Measurements from ENCODE around the gene MXI1.

The MXI1 gene

GRCh38 chr10:110267276-110267675 is 59.9 kb downstream of the MXI1 start:
- Histone ChIP-seq H3K27me3 (ENCODE audit: control insufficient read depth, low read length) (no peaks in the 10 kb centered on the region), H3K4me2 (ENCODE audit: low read length) (no peak overlapping the region), H3F3A (ENCODE audit: control insufficient read depth, insufficient read depth) (no peaks in the 10 kb centered on the region), H4K20me1 (ENCODE audit: control insufficient read depth, insufficient read depth, low read depth, low read length) (no peaks in the 10 kb centered on the region), H3K4me3 (ENCODE audit: low read length) (no peak overlapping the region), H3K79me2 (ENCODE audit: control insufficient read depth, low read length) (no peaks in the 10 kb centered on the region), H3K9me2 (replicated peaks; ENCODE audit: control insufficient read depth, low read length) (no peaks in the 10 kb centered on the region), H3K4me1 (ENCODE audit: control insufficient read depth, low read length) (peaks cover 9% of the 10 kb centered on the region), H3K27ac (ENCODE audit: low read depth, low read length) (no peak overlapping the region), H3K36me3 (ENCODE audit: control insufficient read depth, low read length) (no peaks in the 10 kb centered on the region), H3K9me3 (ENCODE audit: control insufficient read depth, insufficient read depth, low read length) (no peaks in the 10 kb centered on the region)
- TF ChIP-seq CTCF (IDR thresholded peaks at IDR 0.05; ENCODE audit: low read depth, low read length, poor library complexity, severe bottlenecking) (no peak), EZH2phosphoT487 (IDR thresholded peaks at IDR 0.05; ENCODE audit: borderline replicate concordance, low read length) (no peak)

GRCh38 chr10:110268442-110268841 is 61.0 kb downstream of the MXI1 start:
- H3K27ac ChIP-seq (ENCODE audit: low read depth, low read length), result no peak overlapping the region
- H3K4me2 ChIP-seq (ENCODE audit: low read length), result no peak overlapping the region

GRCh38 chr10:110268971-110269370 is 61.6 kb downstream of the MXI1 start:
- Histone ChIP-seq H3F3A (ENCODE audit: control insufficient read depth, insufficient read depth) (no peaks in the 10 kb centered on the region), H3K9me2 (replicated peaks; ENCODE audit: control insufficient read depth, low read length) (no peaks in the 10 kb centered on the region), H3K4me2 (ENCODE audit: low read length) (no peak overlapping the region), H3K27me3 (ENCODE audit: control insufficient read depth, low read length) (no peaks in the 10 kb centered on the region), H3K9me3 (ENCODE audit: control insufficient read depth, insufficient read depth, low read length) (no peaks in the 10 kb centered on the region), H3K4me3 (ENCODE audit: low read length) (no peak overlapping the region), H3K27ac (ENCODE audit: low read depth, low read length) (no peak overlapping the region), H4K20me1 (ENCODE audit: control insufficient read depth, insufficient read depth, low read depth, low read length) (no peaks in the 10 kb centered on the region), H3K79me2 (ENCODE audit: control insufficient read depth, low read length) (no peaks in the 10 kb centered on the region), H3K4me1 (ENCODE audit: control insufficient read depth, low read length) (peaks cover 9% of the 10 kb centered on the region), H3K36me3 (ENCODE audit: control insufficient read depth, low read length) (no peaks in the 10 kb centered on the region)
- TF ChIP-seq CTCF (IDR thresholded peaks at IDR 0.05; ENCODE audit: low read depth, low read length, poor library complexity, severe bottlenecking), result no peak

More at GRCh38 chr10:110268442-110268841, 61.0 kb downstream of the MXI1 start:
- Histone ChIP-seq H3K27me3 (ENCODE audit: control insufficient read depth, low read length) (no peaks in the 10 kb centered on the region), H4K20me1 (ENCODE audit: control insufficient read depth, insufficient read depth, low read depth, low read length) (no peaks in the 10 kb centered on the region), H3F3A (ENCODE audit: control insufficient read depth, insufficient read depth) (no peaks in the 10 kb centered on the region), H3K36me3 (ENCODE audit: control insufficient read depth, low read length) (no peaks in the 10 kb centered on the region), H3K4me3 (ENCODE audit: low read length) (no peak overlapping the region), H3K9me2 (replicated peaks; ENCODE audit: control insufficient read depth, low read length) (no peaks in the 10 kb centered on the region), H3K4me1 (ENCODE audit: control insufficient read depth, low read length) (peaks cover 9% of the 10 kb centered on the region), H3K9me3 (ENCODE audit: control insufficient read depth, insufficient read depth, low read length) (no peaks in the 10 kb centered on the region), H3K79me2 (ENCODE audit: control insufficient read depth, low read length) (no peaks in the 10 kb centered on the region)
- TF ChIP-seq CTCF (IDR thresholded peaks at IDR 0.05; ENCODE audit: low read depth, low read length, poor library complexity, severe bottlenecking), result no peak
- no peak for TF ChIP-seq EZH2phosphoT487 (IDR thresholded peaks at IDR 0.05; ENCODE audit: borderline replicate concordance, low read length)
